C4-2B (cell line): ENCODE measurements around the gene OGG1.

Source experiments
- H3K27ac ChIP-seq: fragments of 450-650 bp; 2 replicates; pipeline ENCODE4 v1.5.1; 2017
- ZFX ChIP-seq: fragments of 450-650 bp; IDR thresholded peaks from 2 replicates; pipeline ENCODE4 v1.6.1; 2017
- TF ChIP-seq, protein P1 (sequence below): fragments of 450-650 bp; conservative IDR thresholded peaks from 2 replicates; pipeline ENCODE4 v1.5.1; 2017; ENCODE audit warnings: mild to moderate bottlenecking

Gene OGG1

GRCh38 chr3:9761919-9762318 lies 12.2 kb downstream of the OGG1 start:
- H3K27ac ChIP-seq: no peak overlapping the region
- TF ChIP-seq ZFX: no peak
- TF ChIP-seq, protein P1, sequence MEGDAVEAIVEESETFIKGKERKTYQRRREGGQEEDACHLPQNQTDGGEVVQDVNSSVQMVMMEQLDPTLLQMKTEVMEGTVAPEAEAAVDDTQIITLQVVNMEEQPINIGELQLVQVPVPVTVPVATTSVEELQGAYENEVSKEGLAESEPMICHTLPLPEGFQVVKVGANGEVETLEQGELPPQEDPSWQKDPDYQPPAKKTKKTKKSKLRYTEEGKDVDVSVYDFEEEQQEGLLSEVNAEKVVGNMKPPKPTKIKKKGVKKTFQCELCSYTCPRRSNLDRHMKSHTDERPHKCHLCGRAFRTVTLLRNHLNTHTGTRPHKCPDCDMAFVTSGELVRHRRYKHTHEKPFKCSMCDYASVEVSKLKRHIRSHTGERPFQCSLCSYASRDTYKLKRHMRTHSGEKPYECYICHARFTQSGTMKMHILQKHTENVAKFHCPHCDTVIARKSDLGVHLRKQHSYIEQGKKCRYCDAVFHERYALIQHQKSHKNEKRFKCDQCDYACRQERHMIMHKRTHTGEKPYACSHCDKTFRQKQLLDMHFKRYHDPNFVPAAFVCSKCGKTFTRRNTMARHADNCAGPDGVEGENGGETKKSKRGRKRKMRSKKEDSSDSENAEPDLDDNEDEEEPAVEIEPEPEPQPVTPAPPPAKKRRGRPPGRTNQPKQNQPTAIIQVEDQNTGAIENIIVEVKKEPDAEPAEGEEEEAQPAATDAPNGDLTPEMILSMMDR: no peak

DNA sequence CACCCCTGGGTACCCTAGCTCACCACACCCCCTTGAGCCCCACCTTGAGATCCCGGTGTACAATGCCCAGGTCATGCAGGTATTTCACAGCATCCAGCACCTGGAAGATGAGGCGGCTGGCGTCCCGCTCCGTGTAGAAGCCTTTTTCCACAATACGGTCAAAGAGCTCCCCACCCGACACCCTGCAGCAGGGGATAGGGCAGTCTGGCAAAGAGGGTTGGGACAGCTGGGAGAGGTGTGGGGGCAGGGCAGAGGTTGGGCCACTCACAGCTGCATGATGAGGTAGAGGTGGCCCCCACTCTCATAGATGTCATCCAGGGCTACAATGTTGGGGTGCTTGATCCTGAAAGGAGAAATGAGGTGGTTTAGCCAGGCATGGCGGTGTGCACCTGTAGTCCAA lies 13.1 kb downstream of the OGG1 start:
- H3K27ac ChIP-seq: no peak overlapping the region
- TF ChIP-seq ZFX: no peak
- TF ChIP-seq, protein P1: no peak

DNA sequence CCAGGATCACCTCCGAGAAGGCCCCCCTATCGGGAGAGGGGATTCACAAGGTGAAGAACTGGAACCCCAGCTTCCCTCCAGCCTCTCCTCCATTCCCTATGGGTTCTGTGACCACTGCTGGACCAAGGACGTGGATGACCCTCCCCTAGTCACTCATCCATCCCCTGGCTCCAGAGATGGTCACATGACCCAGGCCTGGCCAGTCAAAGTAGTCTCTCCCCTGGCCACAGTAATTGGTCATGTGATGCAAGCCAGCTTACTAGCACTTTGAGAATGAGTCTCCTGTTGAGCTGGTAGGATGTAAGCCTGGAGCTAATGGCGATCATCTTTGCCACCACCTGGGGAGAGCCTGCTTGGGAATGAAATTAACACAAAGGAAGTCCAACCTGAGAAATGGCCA lies 16.1 kb downstream of the OGG1 start:
- H3K27ac ChIP-seq: no peak overlapping the region
- no peak for TF ChIP-seq ZFX
- TF ChIP-seq, protein P1: no peak

GRCh38 chr3:9767418-9767817 lies 17.7 kb downstream of the OGG1 start:
- no peak overlapping the region for H3K27ac ChIP-seq
- no peak for TF ChIP-seq ZFX
- TF ChIP-seq, protein P1: no peak

GRCh38 chr3:9768141-9768775 lies 18.5 kb downstream of the OGG1 start:
- TF ChIP-seq ZFX: no peak
- TF ChIP-seq, protein P1: no peak

DNA sequence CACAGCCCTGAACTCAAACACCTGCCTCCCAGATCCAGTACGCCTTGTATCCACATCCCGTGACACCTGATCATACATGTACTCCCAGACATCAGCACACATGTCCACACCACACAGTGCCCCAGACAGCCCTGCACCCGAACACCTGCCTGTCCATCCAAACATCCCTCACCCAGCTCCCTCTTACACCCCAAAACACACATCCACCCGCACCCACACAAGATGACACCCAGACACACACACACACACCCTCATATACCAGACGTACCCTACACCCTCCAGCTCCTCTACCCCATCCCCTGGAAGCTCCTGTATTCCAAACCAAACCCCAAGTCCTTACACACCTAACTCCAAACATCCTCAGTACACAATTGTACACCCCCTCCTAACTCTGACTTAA lies 19.3 kb downstream of the OGG1 start:
- peak overlapping the region; percentile 88 for H3K27ac ChIP-seq
- TF ChIP-seq, protein P1: no peak
- TF ChIP-seq ZFX: no peak

More at GRCh38 chr3:9768141-9768775, 18.5 kb downstream of the OGG1 start:
- H3K27ac ChIP-seq: no peak overlapping the region; the same call in 1 of the 2 replicates

DNA sequence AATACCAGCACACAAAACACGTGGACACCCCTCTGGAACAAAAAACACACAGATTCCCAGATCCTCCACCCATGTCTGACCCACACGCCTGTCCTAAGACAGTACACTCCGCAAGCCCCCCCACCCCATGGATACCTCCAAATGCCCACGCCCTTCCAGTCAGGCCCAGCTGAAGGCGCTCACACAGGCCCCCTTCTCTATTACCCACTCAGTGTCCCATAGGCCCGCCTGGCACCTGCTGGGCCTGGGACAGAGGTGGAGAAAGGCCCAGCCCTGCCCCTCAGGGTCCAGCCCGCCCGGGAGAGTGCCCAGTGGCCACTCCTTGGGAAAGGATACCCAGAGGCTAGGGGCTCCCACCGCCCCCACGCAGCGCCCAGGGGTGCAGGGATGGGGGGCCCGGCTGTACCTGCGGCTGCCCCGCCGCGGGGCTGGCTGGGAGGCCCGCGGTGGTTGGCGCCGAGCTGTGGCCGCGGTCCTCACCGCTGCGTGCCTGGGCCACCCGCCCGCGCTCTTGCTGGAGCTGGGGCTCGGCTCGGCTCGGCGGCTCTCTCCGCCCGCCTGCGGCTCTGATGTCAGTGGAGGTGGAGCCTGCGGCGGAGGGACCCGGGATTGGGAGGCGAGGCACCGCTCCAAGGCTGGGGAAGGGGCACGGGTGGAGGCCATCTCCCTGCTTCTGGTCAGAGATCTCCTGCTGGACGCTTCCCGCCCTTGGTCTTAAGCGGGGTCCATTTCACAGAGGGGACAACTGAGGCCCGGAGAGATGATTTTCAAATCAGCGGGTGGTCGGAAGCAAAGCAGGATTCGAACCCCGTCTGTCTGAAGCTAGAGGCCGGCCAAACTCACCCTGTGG lies 19.9 kb downstream of the OGG1 start, which contains the start of gene CAMK1:
Gene CAMK1, minus strand, starts transcription at position 522 of the 850 bp plus-strand sequence. CDS start 2,198 bp downstream, outside the sequence.
- peak; percentile 81 for TF ChIP-seq ZFX
- TF ChIP-seq, protein P1: no peak
- peak within 1 kb of the TSS; percentile 88 for H3K27ac ChIP-seq
